IMR-90 (cell line): ENCODE results near the gene FRAS1. TPM values are rescaled to one million over a fixed set of nuclear protein-coding genes. Genes with fewer than 3 reads are reported as not detected.

Source experiments
- ATAC-seq: fragments of 200-7000 bp; cut with Tn5 transposase; 2 replicates; pipeline ENCODE4 v1.9.1; 2020; ENCODE audit warnings: low read depth, mild to moderate bottlenecking, moderate library complexity
- BruUV-seq: library from RNA; stranded (reverse); fragments of 400-500 nt; replicated peaks from 2 replicates; lab custom pipeline; 2021; lab: Mats Ljungman, UMichigan
- CTCF ChIA-PET: fragments of 300-600 bp; formaldehyde crosslinking; extraction: SDS; loops from one replicate; lab custom pipeline; 2021; ENCODE audit warnings: antibody characterized with exemption; lab: Yijun Ruan, JAX
- POLR2A ChIA-PET: fragments of 300-600 bp; sonication (Branson Sonifier 250); formaldehyde crosslinking; loops from one replicate; lab custom pipeline; 2022; ENCODE audit warnings: antibody characterized with exemption; ENCODE audit not compliant: unreplicated experiment; lab: Charles Lee
- DNase-seq: peaks from one replicate; pipeline ENCODE4 v3.0.0; 2013
- H2AFZ ChIP-seq: replicated peaks from 2 replicates; pipeline ENCODE3; 2013; ENCODE audit warnings: low read length, mild to moderate bottlenecking; ENCODE audit not compliant: poor library complexity
- H2AK5ac ChIP-seq: 2 replicates; pipeline ENCODE4 v1.6.1; 2013; ENCODE audit warnings: low read depth, low read length, inconsistent platforms
- H2AK9ac ChIP-seq: replicated peaks from 2 replicates; pipeline ENCODE3; 2013; ENCODE audit warnings: mild to moderate bottlenecking, low read depth, low read length, moderate library complexity; ENCODE audit not compliant: poor library complexity
- H2BK120ac ChIP-seq: 2 replicates; pipeline ENCODE4 v1.6.1; 2013; ENCODE audit warnings: low read depth, low read length, inconsistent platforms
- H2BK15ac ChIP-seq: 3 replicates; pipeline ENCODE4 v1.6.1; 2013; ENCODE audit warnings: low read depth, low read length, inconsistent platforms
- H2BK20ac ChIP-seq: 2 replicates; pipeline ENCODE4 v1.6.1; 2013; ENCODE audit warnings: low read depth, mild to moderate bottlenecking, inconsistent platforms, low read length, moderate library complexity
- H2BK5ac ChIP-seq: 2 replicates; pipeline ENCODE4 v1.6.1; 2013; ENCODE audit warnings: mild to moderate bottlenecking, low read depth, low read length, inconsistent platforms; ENCODE audit not compliant: poor library complexity, severe bottlenecking
- H3K14ac ChIP-seq: replicated peaks from 2 replicates; pipeline ENCODE4 v1.6.1; 2013; ENCODE audit warnings: low read depth, low read length, inconsistent platforms
- H3K18ac ChIP-seq: 2 replicates; pipeline ENCODE4 v1.6.1; 2013; ENCODE audit warnings: low read depth, low read length, control low read depth
- H3K23ac ChIP-seq: 2 replicates; pipeline ENCODE4 v1.6.1; 2013; ENCODE audit warnings: low read depth, low read length, inconsistent platforms
- H3K27ac ChIP-seq: 2 replicates; pipeline ENCODE4 v1.5.1; 2013; ENCODE audit warnings: mild to moderate bottlenecking, control low read depth, low read length; ENCODE audit not compliant: insufficient read depth
- H3K27me3 ChIP-seq: 2 replicates; pipeline ENCODE4 v1.6.1; 2013; ENCODE audit warnings: low read length; ENCODE audit not compliant: control insufficient read depth, insufficient read depth
- H3K36me3 ChIP-seq: 2 replicates; pipeline ENCODE4 v1.6.1; 2013; ENCODE audit warnings: low read length, mixed read lengths; ENCODE audit not compliant: control insufficient read depth, insufficient read depth
- H3K4ac ChIP-seq: 2 replicates; pipeline ENCODE4 v1.6.1; 2013; ENCODE audit warnings: low read depth, low read length, inconsistent platforms
- H3K4me1 ChIP-seq: 2 replicates; pipeline ENCODE4 v1.6.1; 2013; ENCODE audit warnings: low read length, mixed read lengths; ENCODE audit not compliant: control insufficient read depth, insufficient read depth
- H3K4me2 ChIP-seq: 2 replicates; pipeline ENCODE4 v1.6.1; 2013; ENCODE audit warnings: low read depth, mild to moderate bottlenecking, control low read depth, low read length, moderate library complexity
- H3K4me3 ChIP-seq: 2 replicates; pipeline ENCODE4 v1.5.1; 2013; ENCODE audit warnings: low read depth, mild to moderate bottlenecking, control low read depth, low read length, moderate library complexity; ENCODE audit not compliant: insufficient read depth
- H3K56ac ChIP-seq: 2 replicates; pipeline ENCODE4 v1.6.1; 2013; ENCODE audit warnings: low read length, inconsistent platforms; ENCODE audit not compliant: insufficient read depth; ENCODE audit errors: extremely low read depth
- H3K79me1 ChIP-seq, 2 experiments: 2 replicates each; pipeline ENCODE4 v1.6.1; 2013; ENCODE audit warnings: low read length in 2 of 2, inconsistent platforms in 1 of 2, low read depth in 1 of 2
- H3K9ac ChIP-seq: 2 replicates; pipeline ENCODE4 v1.6.1; 2013; ENCODE audit warnings: low read depth, low read length, control low read depth
- H3K9me1 ChIP-seq: 2 replicates; pipeline ENCODE4 v1.6.1; 2013; ENCODE audit warnings: low read length, inconsistent platforms; ENCODE audit not compliant: insufficient read depth
- H3K9me3 ChIP-seq: 2 replicates; pipeline ENCODE4 v1.6.1; 2013; ENCODE audit warnings: low read length; ENCODE audit not compliant: control insufficient read depth, insufficient read depth
- H4K20me1 ChIP-seq: 2 replicates; pipeline ENCODE4 v1.6.1; 2013; ENCODE audit warnings: low read length, inconsistent platforms; ENCODE audit not compliant: insufficient read depth
- H4K5ac ChIP-seq: 2 replicates; pipeline ENCODE4 v1.6.1; 2013; ENCODE audit warnings: mild to moderate bottlenecking, low read depth, low read length, control low read depth
- H4K8ac ChIP-seq, 2 experiments: 2 replicates each; pipeline ENCODE4 v1.6.1; 2013; ENCODE audit warnings: low read depth in 2 of 2, low read length in 2 of 2, control low read depth in 1 of 2, inconsistent platforms in 1 of 2
- H4K91ac ChIP-seq: 2 replicates; pipeline ENCODE4 v1.6.1; 2013; ENCODE audit warnings: low read depth, low read length, inconsistent platforms; ENCODE audit not compliant: insufficient read depth
- RAD21 ChIP-seq: IDR thresholded peaks from 2 replicates; pipeline ENCODE4 v1.6.1; 2012; ENCODE audit warnings: low read length, improper control_type of control experiment
- WGBS, 2 experiments: methylation state at CpG; one replicate each; pipeline versions ENCODE4 v1.1.5 to v1.1.7; 2013; ENCODE audit warnings: missing lambda C conversion rate in 2 of 2; ENCODE audit not compliant: insufficient read length in 1 of 2; ENCODE audit errors: extremely low coverage in 2 of 2; 5-methylcytosine and 5-hydroxymethylcytosine counted together
- dilution Hi-C: fragments of 300-500 bp; cut with HindIII; formaldehyde crosslinking; loops from one replicate; pipeline ENCODE4 v1.14.3; 2018; ENCODE audit warnings: low sequenced_read_pairs; ENCODE audit not compliant: unreplicated experiment
- in situ Hi-C: fragments of 300-500 bp; cut with MboI; formaldehyde crosslinking; loops from 3 replicates; pipeline ENCODE4 v1.14.3; 2019; ENCODE audit warnings: low sequenced_read_pairs, inconsistent platforms, mixed read lengths
- intact Hi-C: fragments of 100-400 bp; cut with micrococcal nuclease; formaldehyde crosslinking; loops from 2 replicates; pipeline ENCODE4 v1.10.0; 2022
- polyA plus RNA-seq, 3 experiments: library from polyadenylated mRNA; depleted of rRNA; stranded (reverse); fragments of >200 nt; gene quantifications; 2 replicates each; pipeline ENCODE4 v1.2.3, GENCODE V29; 2012; ENCODE audit warnings: low replicate concordance in 1 of 3
- total RNA-seq: library from RNA; depleted of rRNA; stranded (reverse); fragments of >200 nt; gene quantifications from 2 replicates; pipeline ENCODE4 v1.2.3, GENCODE V29; 2012

FRAS1 gene
- total and polyA plus RNA-seq, 2 of the 4 experiments (the other 2 are of a cell fraction): under 0.01 to 0.03 TPM

DNA sequence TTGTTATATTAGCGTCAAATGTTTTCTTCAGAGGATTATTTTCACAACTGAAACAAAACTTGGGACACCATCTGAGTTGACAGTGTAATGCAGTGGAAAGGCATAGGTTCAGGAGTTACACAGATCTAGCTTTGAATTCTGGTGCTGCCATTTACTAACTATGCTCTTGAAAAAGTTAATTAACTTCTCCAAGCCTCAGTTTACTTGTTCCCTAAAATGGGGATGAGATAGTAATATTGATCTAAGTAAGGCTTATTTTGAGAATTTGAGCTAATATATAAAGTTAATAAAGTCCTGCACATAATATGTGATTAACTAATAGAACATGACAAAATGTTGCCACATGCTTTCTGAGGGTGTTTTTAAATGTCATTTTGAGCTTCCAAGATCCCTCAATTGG lies 112.6 kb downstream of the FRAS1 start:
- H2BK20ac ChIP-seq: no peak overlapping the region
- no peak overlapping the region for H3K27ac ChIP-seq
- no TSS peak for BruUV-seq
- no peaks in the 10 kb centered on the region for H3K36me3 ChIP-seq
- dilution Hi-C loops: no loop called here
- TF ChIP-seq RAD21: no peak
- no peak overlapping the region for H2AFZ ChIP-seq
- H2BK15ac ChIP-seq: no peak overlapping the region
- DNase-seq (no peak), ATAC-seq (no peak)
- H4K91ac ChIP-seq: no peak overlapping the region
- H3K79me1 ChIP-seq: no peaks in the 10 kb centered on the region
- POLR2A ChIA-PET: no interaction called here
- H3K4me2 ChIP-seq: no peak overlapping the region
- no peak overlapping the region for H3K23ac ChIP-seq
- no peak overlapping the region for H4K5ac ChIP-seq
- intact Hi-C loops: no loop called here
- no peak overlapping the region for H2AK5ac ChIP-seq
- CTCF ChIA-PET: no interaction called here
- H3K4me3 ChIP-seq: no peak overlapping the region
- in situ Hi-C loops: no loop called here
- H3K9me3 ChIP-seq: no peaks in the 10 kb centered on the region
- H3K14ac ChIP-seq: no peak overlapping the region
- H3K4ac ChIP-seq: no peak overlapping the region
- H4K20me1 ChIP-seq: no peaks in the 10 kb centered on the region
- H3K27me3 ChIP-seq: no peaks in the 10 kb centered on the region
- H4K8ac ChIP-seq: no peak overlapping the region
- no peak overlapping the region for H2BK120ac ChIP-seq
- no peak overlapping the region for H3K56ac ChIP-seq
- H3K9ac ChIP-seq: no peak overlapping the region
- no CpG with 5 or more reads among the region's 1 CpG for WGBS, 2 experiments
- no peaks in the 10 kb centered on the region for H3K9me1 ChIP-seq
- H3K18ac ChIP-seq: no peak overlapping the region
- no peak overlapping the region for H2BK5ac ChIP-seq
- H3K4me1 ChIP-seq: no peaks in the 10 kb centered on the region
- no peak overlapping the region for H2AK9ac ChIP-seq
